Liver (tissue), 9 donors: Measurements from ENCODE around the gene TOB1. TPM values are rescaled to one million over a fixed set of nuclear protein-coding genes. Genes with fewer than 3 reads are reported as not detected.
"Not testable (repeated sequence)": the region's sequence is repeated elsewhere in the genome, so short reads cannot be mapped to it uniquely, and the experiment has no call there.

Experiments used
- DNase-seq: peaks from one replicate; pipeline ENCODE4 v3.0.0-alpha.2; 2017; ENCODE audit warnings: low spot score
- H3K27ac ChIP-seq, 2 donors: one replicate each; pipeline ENCODE4 v1.7.0; 2013; ENCODE audit warnings: inconsistent platforms in 2 of 2, low read length in 2 of 2, control low read depth in 1 of 2, low read depth in 1 of 2, mild to moderate bottlenecking in 1 of 2
- H3K27me3 ChIP-seq, 4 donors: one replicate each; pipeline versions ENCODE4 v1.6.1 to v1.7.0; 2013; ENCODE audit warnings: low read length in 3 of 4, inconsistent platforms in 1 of 4, mild to moderate bottlenecking in 1 of 4, moderate library complexity in 1 of 4; ENCODE audit not compliant: control insufficient read depth in 4 of 4, insufficient read depth in 4 of 4
- H3K36me3 ChIP-seq, 4 donors: one replicate each; pipeline versions ENCODE4 v1.6.1 to v1.7.0; 2013; ENCODE audit warnings: low read length in 3 of 4, mild to moderate bottlenecking in 3 of 4, low read depth in 1 of 4, moderate library complexity in 1 of 4; ENCODE audit not compliant: control insufficient read depth in 4 of 4, insufficient read depth in 3 of 4
- H3K4me1 ChIP-seq, 4 donors: one replicate each; pipeline versions ENCODE4 v1.6.1 to v1.7.0; 2013; ENCODE audit warnings: low read length in 3 of 4, mild to moderate bottlenecking in 3 of 4, moderate library complexity in 1 of 4; ENCODE audit not compliant: control insufficient read depth in 4 of 4, insufficient read depth in 4 of 4
- H3K4me3 ChIP-seq, 3 donors: one replicate each; pipeline versions ENCODE4 v1.6.1 to v1.7.0; 2013; ENCODE audit warnings: low read length in 3 of 3, control low read depth in 1 of 3, low read depth in 1 of 3, mild to moderate bottlenecking in 1 of 3
- H3K9ac ChIP-seq, 2 donors: one replicate each; pipeline ENCODE4 v1.7.0; 2013; ENCODE audit warnings: low read length in 2 of 2, mild to moderate bottlenecking in 2 of 2, moderate library complexity in 2 of 2, control low read depth in 1 of 2, low read depth in 1 of 2
- H3K9me3 ChIP-seq, 4 donors: one replicate each; pipeline versions ENCODE4 v1.6.1 to v1.7.0; 2013; ENCODE audit warnings: low read length in 3 of 4; ENCODE audit not compliant: control insufficient read depth in 4 of 4
- EGR1 ChIP-seq, 2 donors: IDR thresholded peaks; 2 replicates each; pipeline ENCODE4 v1.6.1; 2016 to 2018; ENCODE audit warnings: antibody characterized with exemption in 2 of 2, low read depth in 2 of 2
- FOXA1 ChIP-seq: IDR thresholded peaks from 2 replicates; pipeline ENCODE4 v1.6.1; 2016; ENCODE audit warnings: antibody characterized with exemption
- GABPA ChIP-seq, 2 donors: IDR thresholded peaks in 1 of 2; conservative IDR thresholded peaks in 1 of 2; 2 replicates each; pipeline ENCODE4 v1.6.1; 2016; ENCODE audit warnings: antibody characterized with exemption in 2 of 2, mild to moderate bottlenecking in 1 of 2, moderate library complexity in 1 of 2
- HNF4A ChIP-seq, 2 donors: conservative IDR thresholded peaks; 2 replicates each; pipeline ENCODE4 v1.6.1; 2016; ENCODE audit warnings: antibody characterized with exemption in 2 of 2, mild to moderate bottlenecking in 2 of 2
- HNF4G ChIP-seq: IDR thresholded peaks from 2 replicates; pipeline ENCODE4 v1.6.1; 2016; ENCODE audit warnings: antibody characterized with exemption
- JUND ChIP-seq, 2 donors: IDR thresholded peaks; 2 replicates each; pipeline ENCODE4 v1.6.1; 2016; ENCODE audit warnings: antibody characterized with exemption in 2 of 2
- RAD21 ChIP-seq, 2 donors: IDR thresholded peaks; 2 replicates each; pipeline ENCODE4 v1.6.1; 2016; ENCODE audit warnings: antibody characterized with exemption in 2 of 2, mild to moderate bottlenecking in 2 of 2
- RXRA ChIP-seq, 2 donors: IDR thresholded peaks; 2 replicates each; pipeline ENCODE4 v1.6.1; 2017 to 2018; ENCODE audit warnings: antibody characterized with exemption in 2 of 2, mild to moderate bottlenecking in 1 of 2
- SP1 ChIP-seq: IDR thresholded peaks from 2 replicates; pipeline ENCODE4 v1.6.1; 2018; ENCODE audit warnings: antibody characterized with exemption, mild to moderate bottlenecking
- TAF1 ChIP-seq: conservative IDR thresholded peaks from 2 replicates; pipeline ENCODE4 v1.6.1; 2016; ENCODE audit warnings: antibody characterized with exemption, mild to moderate bottlenecking
- YY1 ChIP-seq: IDR thresholded peaks from 2 replicates; pipeline ENCODE4 v1.6.1; 2016; ENCODE audit warnings: antibody characterized with exemption, mild to moderate bottlenecking
- WGBS: extraction: QIAGEN DNeasy Blood & Tissue Kit; methylation state at CpG from one replicate; pipeline ENCODE4 v1.1.7; 2013; 5-methylcytosine and 5-hydroxymethylcytosine counted together
- polyA plus RNA-seq, 2 donors: library from polyadenylated mRNA; stranded (reverse) in 1 of 2; unstranded in 1 of 2; fragments of 200-250 nt in 1 of 2; fragments of >200 nt in 1 of 2; fragmentation: Nextera tagmentation in 1 of 2; extraction: Ambion mirVana in 1 of 2; gene quantifications; one replicate each; pipeline versions ENCODE4 v1.2.1 to v1.2.3, GENCODE V29; 2013 to 2015
- total RNA-seq, 2 donors: library from RNA; depleted of rRNA; stranded (reverse); fragments of >200 nt; gene quantifications; one replicate each; pipeline ENCODE4 v1.2.3, GENCODE V29; 2014
- TF ChIP-seq, protein P1 (sequence below): IDR thresholded peaks from 2 replicates; pipeline ENCODE4 v1.6.1; 2016; ENCODE audit warnings: antibody characterized with exemption
- TF ChIP-seq, protein P2 (sequence below): IDR thresholded peaks from 2 replicates; pipeline ENCODE4 v1.6.1; 2016; ENCODE audit warnings: antibody characterized with exemption, mild to moderate bottlenecking
- donor health status: healthy.
- donor health status: healthy.
- donor health status: healthy.
- donor health status: healthy.
- donor health status: healthy.

TOB1 gene
- total and polyA plus RNA-seq, 4 donors: 10.2 to 132 (median 37.8) TPM

- no peak for DNase-seq
- H3K36me3 ChIP-seq: no peaks in the 10 kb centered on the region
- H3K9me3 ChIP-seq: no peaks in the 10 kb centered on the region
- TF ChIP-seq YY1: no peak
- no peak for TF ChIP-seq HNF4G
- TF ChIP-seq FOXA1: no peak
- TF ChIP-seq, protein P1, sequence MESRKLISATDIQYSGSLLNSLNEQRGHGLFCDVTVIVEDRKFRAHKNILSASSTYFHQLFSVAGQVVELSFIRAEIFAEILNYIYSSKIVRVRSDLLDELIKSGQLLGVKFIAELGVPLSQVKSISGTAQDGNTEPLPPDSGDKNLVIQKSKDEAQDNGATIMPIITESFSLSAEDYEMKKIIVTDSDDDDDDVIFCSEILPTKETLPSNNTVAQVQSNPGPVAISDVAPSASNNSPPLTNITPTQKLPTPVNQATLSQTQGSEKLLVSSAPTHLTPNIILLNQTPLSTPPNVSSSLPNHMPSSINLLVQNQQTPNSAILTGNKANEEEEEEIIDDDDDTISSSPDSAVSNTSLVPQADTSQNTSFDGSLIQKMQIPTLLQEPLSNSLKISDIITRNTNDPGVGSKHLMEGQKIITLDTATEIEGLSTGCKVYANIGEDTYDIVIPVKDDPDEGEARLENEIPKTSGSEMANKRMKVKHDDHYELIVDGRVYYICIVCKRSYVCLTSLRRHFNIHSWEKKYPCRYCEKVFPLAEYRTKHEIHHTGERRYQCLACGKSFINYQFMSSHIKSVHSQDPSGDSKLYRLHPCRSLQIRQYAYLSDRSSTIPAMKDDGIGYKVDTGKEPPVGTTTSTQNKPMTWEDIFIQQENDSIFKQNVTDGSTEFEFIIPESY: no peak
- no peak for TF ChIP-seq RXRA (IDR thresholded peaks at IDR 0.05)
- TF ChIP-seq, protein P2, sequence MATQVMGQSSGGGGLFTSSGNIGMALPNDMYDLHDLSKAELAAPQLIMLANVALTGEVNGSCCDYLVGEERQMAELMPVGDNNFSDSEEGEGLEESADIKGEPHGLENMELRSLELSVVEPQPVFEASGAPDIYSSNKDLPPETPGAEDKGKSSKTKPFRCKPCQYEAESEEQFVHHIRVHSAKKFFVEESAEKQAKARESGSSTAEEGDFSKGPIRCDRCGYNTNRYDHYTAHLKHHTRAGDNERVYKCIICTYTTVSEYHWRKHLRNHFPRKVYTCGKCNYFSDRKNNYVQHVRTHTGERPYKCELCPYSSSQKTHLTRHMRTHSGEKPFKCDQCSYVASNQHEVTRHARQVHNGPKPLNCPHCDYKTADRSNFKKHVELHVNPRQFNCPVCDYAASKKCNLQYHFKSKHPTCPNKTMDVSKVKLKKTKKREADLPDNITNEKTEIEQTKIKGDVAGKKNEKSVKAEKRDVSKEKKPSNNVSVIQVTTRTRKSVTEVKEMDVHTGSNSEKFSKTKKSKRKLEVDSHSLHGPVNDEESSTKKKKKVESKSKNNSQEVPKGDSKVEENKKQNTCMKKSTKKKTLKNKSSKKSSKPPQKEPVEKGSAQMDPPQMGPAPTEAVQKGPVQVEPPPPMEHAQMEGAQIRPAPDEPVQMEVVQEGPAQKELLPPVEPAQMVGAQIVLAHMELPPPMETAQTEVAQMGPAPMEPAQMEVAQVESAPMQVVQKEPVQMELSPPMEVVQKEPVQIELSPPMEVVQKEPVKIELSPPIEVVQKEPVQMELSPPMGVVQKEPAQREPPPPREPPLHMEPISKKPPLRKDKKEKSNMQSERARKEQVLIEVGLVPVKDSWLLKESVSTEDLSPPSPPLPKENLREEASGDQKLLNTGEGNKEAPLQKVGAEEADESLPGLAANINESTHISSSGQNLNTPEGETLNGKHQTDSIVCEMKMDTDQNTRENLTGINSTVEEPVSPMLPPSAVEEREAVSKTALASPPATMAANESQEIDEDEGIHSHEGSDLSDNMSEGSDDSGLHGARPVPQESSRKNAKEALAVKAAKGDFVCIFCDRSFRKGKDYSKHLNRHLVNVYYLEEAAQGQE: no peak
- TF ChIP-seq HNF4A (conservative IDR thresholded peaks at IDR 0.05): peak in 1 of 2 donors; percentile 6
- peak in 1 of 2 donors; percentile 11 for TF ChIP-seq RAD21 (IDR thresholded peaks at IDR 0.05)
- TF ChIP-seq JUND (IDR thresholded peaks at IDR 0.05): no peak
- H3K9ac ChIP-seq: no peak overlapping the region
- no peak overlapping the region for H3K27ac ChIP-seq
- H3K27me3 ChIP-seq: no peaks in the 10 kb centered on the region
- WGBS: 83% methylated on average over 6 of the region's 6 CpGs
- peaks cover 0 to 8% (median 3%) of the 10 kb centered on the region in 4 donors for H3K4me1 ChIP-seq
- no peak overlapping the region for H3K4me3 ChIP-seq
Observed at GRCh38 chr17:50899005-50899460, 32.9 kb upstream of the TOB1 start.

DNA sequence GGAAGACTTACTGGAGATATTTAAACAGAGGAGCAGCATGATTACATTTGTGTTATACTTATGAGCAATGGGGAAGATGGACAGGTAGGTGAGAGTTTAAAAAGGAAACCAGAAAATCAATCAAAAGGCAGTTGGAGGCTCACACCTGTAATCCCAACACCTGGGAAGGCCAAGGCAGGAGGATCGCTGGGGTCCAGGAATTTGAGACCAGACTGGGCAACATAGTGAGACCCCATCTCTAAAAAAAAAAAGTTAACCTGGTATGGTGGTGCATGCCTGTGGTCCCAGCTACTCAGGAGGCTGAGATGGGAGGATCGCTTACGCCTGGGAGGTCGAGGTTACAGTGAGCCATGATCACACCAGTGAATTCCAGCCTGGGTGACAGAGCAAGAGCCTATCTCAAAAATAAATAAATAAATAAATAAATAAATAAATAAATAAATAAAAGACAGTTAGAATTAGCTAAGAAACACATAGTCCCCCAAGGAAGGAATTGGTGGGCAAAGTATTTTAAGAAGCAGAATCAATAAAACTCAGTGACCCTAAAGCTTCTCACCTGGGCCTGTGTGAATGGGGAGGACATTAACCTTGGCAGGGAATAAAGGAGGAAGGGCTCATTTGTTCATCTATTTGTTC is 32.3 kb upstream of the TOB1 start:
- no peak for TF ChIP-seq EGR1 (IDR thresholded peaks at IDR 0.05; ENCODE audit: low read depth in 2 of 2)
- TF ChIP-seq, protein P2: no peak
- no peak for TF ChIP-seq GABPA (IDR thresholded peaks at IDR 0.05 in 1 of 2, conservative IDR thresholded peaks at IDR 0.05 in 1 of 2)
- TF ChIP-seq SP1: no peak
- no peak for TF ChIP-seq TAF1
- Histone ChIP-seq H3K36me3 (no peaks in the 10 kb centered on the region), H3K9ac (no peak overlapping the region), H3K27ac (no peak overlapping the region), H3K4me3 (no peak overlapping the region), H3K27me3 (no peaks in the 10 kb centered on the region), H3K4me1 (peaks cover 0 to 2% (median 0%) of the 10 kb centered on the region in 4 donors), H3K9me3 (no peaks in the 10 kb centered on the region)
- 96% methylated on average over 4 of the region's 4 CpGs for WGBS
- no peak for DNase-seq

DNA sequence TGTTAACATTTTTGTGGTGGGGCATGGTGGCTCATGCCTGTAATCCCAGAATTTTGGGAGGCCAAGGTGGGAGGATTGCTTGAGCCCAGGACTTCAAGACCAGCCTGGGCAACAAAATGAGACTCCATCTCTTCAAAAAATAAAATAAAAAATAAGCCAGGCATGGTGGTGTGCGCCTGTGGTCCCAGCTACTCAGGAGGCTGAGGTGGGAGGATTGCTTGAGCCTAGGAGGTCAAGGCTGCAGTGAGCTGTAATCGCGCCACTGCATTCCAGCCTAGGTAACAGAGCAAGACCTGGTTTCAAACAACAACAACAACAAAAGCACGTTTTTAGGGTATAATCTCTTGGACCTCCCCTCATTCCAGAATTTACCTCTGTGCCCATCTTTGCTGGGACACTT is 28.4 kb upstream of the TOB1 start:
- H3K9me3 ChIP-seq, H3K27ac ChIP-seq, H3K36me3 ChIP-seq, DNase-seq, H3K9ac ChIP-seq, H3K27me3 ChIP-seq, H3K4me3 ChIP-seq: not testable (repeated sequence)
- peaks cover 0 to 18% (median 16%) of the 10 kb centered on the region in 4 donors for H3K4me1 ChIP-seq
- 90% methylated on average over 4 of the region's 4 CpGs for WGBS
